Measurements from ENCODE around the gene FIGNL2. TPM values are rescaled to one million over a fixed set of nuclear protein-coding genes. Genes with fewer than 3 reads are reported as not detected.

The FIGNL2 gene
- total and polyA plus RNA-seq, 2 donors = 0.38 to 0.52 TPM

- DNase-seq (ENCODE audit: low read depth in 6 of 9, low spot score in 9 of 9) = no peak
- H3K36me3 ChIP-seq (ENCODE audit: control insufficient read depth in 2 of 2, insufficient read depth in 2 of 2, low read length in 1 of 2) = no peaks in the 10 kb centered on the region
- peaks cover 16 to 23% of the 10 kb centered on the region in 2 donors for H3K4me1 ChIP-seq (ENCODE audit: control insufficient read depth in 2 of 2, insufficient read depth in 2 of 2, low read length in 2 of 2)
- no peak overlapping the region for H3K4me3 ChIP-seq (ENCODE audit: low read length in 2 of 2)
- H3K27ac ChIP-seq (ENCODE audit: low read depth in 1 of 2, low read length in 1 of 2) = no peak overlapping the region
- 98% methylated on average over 4 of the region's 4 CpGs for WGBS
- H3K9me3 ChIP-seq (ENCODE audit: control insufficient read depth in 2 of 2, insufficient read depth in 1 of 2, low read length in 1 of 2) = peaks cover 0 to 4% of the 10 kb centered on the region in 2 donors
- peaks cover 15 to 49% of the 10 kb centered on the region in 2 donors for H3K27me3 ChIP-seq (ENCODE audit: control insufficient read depth in 2 of 2, insufficient read depth in 1 of 2, low read length in 1 of 2)
Observed at GRCh38 chr12:51818566-51819300, 29.8 kb downstream of the FIGNL2 start.

- peaks cover 16 to 26% of the 10 kb centered on the region in 2 donors for H3K4me1 ChIP-seq (ENCODE audit: control insufficient read depth in 2 of 2, insufficient read depth in 2 of 2, low read length in 2 of 2)
- peaks cover 15 to 51% of the 10 kb centered on the region in 2 donors for H3K27me3 ChIP-seq (ENCODE audit: control insufficient read depth in 2 of 2, insufficient read depth in 1 of 2, low read length in 1 of 2)
- WGBS = 98% methylated on average over 5 of the region's 5 CpGs
- H3K9me3 ChIP-seq (ENCODE audit: control insufficient read depth in 2 of 2, insufficient read depth in 1 of 2, low read length in 1 of 2) = peaks cover 0 to 4% of the 10 kb centered on the region in 2 donors
- DNase-seq (ENCODE audit: low read depth in 6 of 9, low spot score in 9 of 9) = no peak
- no peak overlapping the region for H3K4me3 ChIP-seq (ENCODE audit: low read length in 2 of 2)
- no peak overlapping the region for H3K27ac ChIP-seq (ENCODE audit: low read depth in 1 of 2, low read length in 1 of 2)
- no peaks in the 10 kb centered on the region for H3K36me3 ChIP-seq (ENCODE audit: control insufficient read depth in 2 of 2, insufficient read depth in 2 of 2, low read length in 1 of 2)
Observed at GRCh38 chr12:51818086-51818485, 30.4 kb downstream of the FIGNL2 start.

GRCh38 chr12:51817027-51817953, 31.2 kb downstream of the FIGNL2 start:
- Histone ChIP-seq H3K4me3 (ENCODE audit: low read length in 2 of 2) (no peak overlapping the region), H3K36me3 (ENCODE audit: control insufficient read depth in 2 of 2, insufficient read depth in 2 of 2, low read length in 1 of 2) (no peaks in the 10 kb centered on the region), H3K27ac (ENCODE audit: low read depth in 1 of 2, low read length in 1 of 2) (no peak overlapping the region), H3K9me3 (ENCODE audit: control insufficient read depth in 2 of 2, insufficient read depth in 1 of 2, low read length in 1 of 2) (peaks cover 0 to 4% of the 10 kb centered on the region in 2 donors), H3K4me1 (ENCODE audit: control insufficient read depth in 2 of 2, insufficient read depth in 2 of 2, low read length in 2 of 2) (peaks cover 16 to 24% of the 10 kb centered on the region in 2 donors), H3K27me3 (ENCODE audit: control insufficient read depth in 2 of 2, insufficient read depth in 1 of 2, low read length in 1 of 2) (peaks cover 15 to 51% of the 10 kb centered on the region in 2 donors)
- DNase-seq (ENCODE audit: low read depth in 6 of 9, low spot score in 9 of 9) = no peak
- 95% methylated on average over 10 of the region's 10 CpGs for WGBS

GRCh38 chr12:51815571-51815970, 32.9 kb downstream of the FIGNL2 start:
- Histone ChIP-seq H3K4me1 (ENCODE audit: control insufficient read depth in 2 of 2, insufficient read depth in 2 of 2, low read length in 2 of 2) (peaks cover 13 to 21% of the 10 kb centered on the region in 2 donors), H3K36me3 (ENCODE audit: control insufficient read depth in 2 of 2, insufficient read depth in 2 of 2, low read length in 1 of 2) (no peaks in the 10 kb centered on the region), H3K27me3 (ENCODE audit: control insufficient read depth in 2 of 2, insufficient read depth in 1 of 2, low read length in 1 of 2) (peaks cover 15 to 44% of the 10 kb centered on the region in 2 donors), H3K27ac (ENCODE audit: low read depth in 1 of 2, low read length in 1 of 2) (no peak overlapping the region), H3K4me3 (ENCODE audit: low read length in 2 of 2) (no peak overlapping the region), H3K9me3 (ENCODE audit: control insufficient read depth in 2 of 2, insufficient read depth in 1 of 2, low read length in 1 of 2) (peaks cover 0 to 4% of the 10 kb centered on the region in 2 donors)
- 95% methylated on average over 6 of the region's 6 CpGs for WGBS
- DNase-seq (ENCODE audit: low read depth in 6 of 9, low spot score in 9 of 9) = no peak

- WGBS = 4% methylated on average over 100 of the region's 100 CpGs
- Histone ChIP-seq H3K36me3 (ENCODE audit: control insufficient read depth in 2 of 2, insufficient read depth in 2 of 2, low read length in 1 of 2) (no peaks in the 10 kb centered on the region), H3K4me3 (ENCODE audit: low read length in 2 of 2) (peak overlapping the region; percentile 50 to 67), H3K4me1 (ENCODE audit: control insufficient read depth in 2 of 2, insufficient read depth in 2 of 2, low read length in 2 of 2) (peaks cover 7 to 14% of the 10 kb centered on the region in 2 donors), H3K27me3 (ENCODE audit: control insufficient read depth in 2 of 2, insufficient read depth in 1 of 2, low read length in 1 of 2) (peaks cover 15 to 36% of the 10 kb centered on the region in 2 donors), H3K27ac (ENCODE audit: low read depth in 1 of 2, low read length in 1 of 2) (peak overlapping the region in 1 of 2 donors; percentile 31), H3K9me3 (ENCODE audit: control insufficient read depth in 2 of 2, insufficient read depth in 1 of 2, low read length in 1 of 2) (peaks cover 0 to 4% of the 10 kb centered on the region in 2 donors)
- peak; percentile 43 to 88 (median 67) for DNase-seq (ENCODE audit: low read depth in 6 of 9, low spot score in 9 of 9)
Observed at GRCh38 chr12:51814311-51815088, 34.0 kb downstream of the FIGNL2 start.

GRCh38 chr12:51813931-51814310, 34.6 kb downstream of the FIGNL2 start:
- Histone ChIP-seq H3K4me1 (ENCODE audit: control insufficient read depth in 2 of 2, insufficient read depth in 2 of 2, low read length in 2 of 2) (peaks cover 7 to 16% of the 10 kb centered on the region in 2 donors), H3K27ac (ENCODE audit: low read depth in 1 of 2, low read length in 1 of 2) (no peak overlapping the region), H3K36me3 (ENCODE audit: control insufficient read depth in 2 of 2, insufficient read depth in 2 of 2, low read length in 1 of 2) (no peaks in the 10 kb centered on the region), H3K27me3 (ENCODE audit: control insufficient read depth in 2 of 2, insufficient read depth in 1 of 2, low read length in 1 of 2) (peaks cover 13 to 36% of the 10 kb centered on the region in 2 donors), H3K4me3 (ENCODE audit: low read length in 2 of 2) (peak overlapping the region in 1 of 2 donors; percentile 67), H3K9me3 (ENCODE audit: control insufficient read depth in 2 of 2, insufficient read depth in 1 of 2, low read length in 1 of 2) (peaks cover 0 to 4% of the 10 kb centered on the region in 2 donors)
- 7% methylated on average over 34 of the region's 34 CpGs for WGBS
- no peak for DNase-seq (ENCODE audit: low read depth in 6 of 9, low spot score in 9 of 9)

- Histone ChIP-seq H3K27me3 (ENCODE audit: control insufficient read depth in 2 of 2, insufficient read depth in 1 of 2, low read length in 1 of 2) (peaks cover 13 to 30% of the 10 kb centered on the region in 2 donors), H3K9me3 (ENCODE audit: control insufficient read depth in 2 of 2, insufficient read depth in 1 of 2, low read length in 1 of 2) (peaks cover 0 to 4% of the 10 kb centered on the region in 2 donors), H3K4me3 (ENCODE audit: low read length in 2 of 2) (no peak overlapping the region), H3K36me3 (ENCODE audit: control insufficient read depth in 2 of 2, insufficient read depth in 2 of 2, low read length in 1 of 2) (no peaks in the 10 kb centered on the region), H3K4me1 (ENCODE audit: control insufficient read depth in 2 of 2, insufficient read depth in 2 of 2, low read length in 2 of 2) (peaks cover 7 to 16% of the 10 kb centered on the region in 2 donors), H3K27ac (ENCODE audit: low read depth in 1 of 2, low read length in 1 of 2) (no peak overlapping the region)
- 88% methylated on average over 13 of the region's 13 CpGs for WGBS
- no peak for DNase-seq (ENCODE audit: low read depth in 6 of 9, low spot score in 9 of 9)
Observed at GRCh38 chr12:51812871-51813270, 35.6 kb downstream of the FIGNL2 start.

- peaks cover 7 to 20% of the 10 kb centered on the region in 2 donors for H3K4me1 ChIP-seq (ENCODE audit: control insufficient read depth in 2 of 2, insufficient read depth in 2 of 2, low read length in 2 of 2)
- peaks cover 0 to 4% of the 10 kb centered on the region in 2 donors for H3K9me3 ChIP-seq (ENCODE audit: control insufficient read depth in 2 of 2, insufficient read depth in 1 of 2, low read length in 1 of 2)
- DNase-seq (ENCODE audit: low read depth in 6 of 9, low spot score in 9 of 9) = no peak
- WGBS = 91% methylated on average over 13 of the region's 13 CpGs
- no peak overlapping the region for H3K4me3 ChIP-seq (ENCODE audit: low read length in 2 of 2)
- no peaks in the 10 kb centered on the region for H3K36me3 ChIP-seq (ENCODE audit: control insufficient read depth in 2 of 2, insufficient read depth in 2 of 2, low read length in 1 of 2)
- no peak overlapping the region for H3K27ac ChIP-seq (ENCODE audit: low read depth in 1 of 2, low read length in 1 of 2)
- H3K27me3 ChIP-seq (ENCODE audit: control insufficient read depth in 2 of 2, insufficient read depth in 1 of 2, low read length in 1 of 2) = peaks cover 13 to 22% of the 10 kb centered on the region in 2 donors
Observed at GRCh38 chr12:51811203-51812202, 37.0 kb downstream of the FIGNL2 start.

Measured in thymus (tissue), 11 donors.